Fibroblast of lung (primary cell): Measurements from ENCODE around the gene LAMC3. TPM values are rescaled to one million over a fixed set of nuclear protein-coding genes. Genes with fewer than 3 reads are reported as not detected.

Source experiments
- DNase-seq, 2 donors: peaks; one replicate each; pipeline versions ENCODE4 v3.0.0 to v3.0.0-alpha.2; 2010; ENCODE audit warnings: low read depth in 2 of 2
- H2AFZ ChIP-seq: 2 replicates; pipeline ENCODE4 v1.5.1; 2012; ENCODE audit warnings: low read length, control low read depth, inconsistent platforms
- H3K27ac ChIP-seq: 2 replicates; pipeline ENCODE4 v1.5.1; 2011; ENCODE audit warnings: low read length, control low read depth; ENCODE audit not compliant: insufficient read depth
- H3K27me3 ChIP-seq: 2 replicates; pipeline ENCODE4 v1.5.1; 2011; ENCODE audit warnings: mild to moderate bottlenecking, low read length; ENCODE audit not compliant: control insufficient read depth, insufficient read depth
- H3K36me3 ChIP-seq: 2 replicates; pipeline ENCODE4 v1.5.1; 2011; ENCODE audit warnings: low read length; ENCODE audit not compliant: control insufficient read depth, insufficient read depth
- H3K4me1 ChIP-seq: 2 replicates; pipeline ENCODE4 v1.5.1; 2011; ENCODE audit warnings: low read length; ENCODE audit not compliant: control insufficient read depth, insufficient read depth; ENCODE audit errors: extremely low read depth
- H3K4me2 ChIP-seq: 2 replicates; pipeline ENCODE4 v1.5.1; 2011; ENCODE audit warnings: low read length, control low read depth; ENCODE audit not compliant: insufficient read depth; ENCODE audit errors: extremely low read depth
- H3K4me3 ChIP-seq, 4 experiments: fragments of 200-600 bp in 1 of 4; sonication (generic) in 1 of 4; replicated peaks in 1 of 4; 2 replicates each; pipeline ENCODE4 v1.5.1; 2011 to 2016; ENCODE audit warnings: low read length in 4 of 4, low read depth in 3 of 4, mild to moderate bottlenecking in 3 of 4, control low read depth in 2 of 4, inconsistent platforms in 1 of 4, mixed read lengths in 1 of 4; ENCODE audit not compliant: insufficient read depth in 1 of 4; ENCODE audit errors: control extremely low read depth in 1 of 4
- H3K79me2 ChIP-seq: 2 replicates; pipeline ENCODE4 v1.5.1; 2012; ENCODE audit warnings: mild to moderate bottlenecking, low read length, inconsistent platforms; ENCODE audit not compliant: control insufficient read depth, insufficient read depth
- H3K9ac ChIP-seq: 2 replicates; pipeline ENCODE4 v1.5.1; 2011; ENCODE audit warnings: mild to moderate bottlenecking, low read length, control low read depth; ENCODE audit not compliant: insufficient read depth
- H3K9me3 ChIP-seq: 2 replicates; pipeline ENCODE4 v1.5.1; 2012; ENCODE audit warnings: low read depth, low read length; ENCODE audit not compliant: control insufficient read depth, insufficient read depth
- H4K20me1 ChIP-seq: 2 replicates; pipeline ENCODE4 v1.5.1; 2011; ENCODE audit warnings: low read length; ENCODE audit not compliant: control insufficient read depth, insufficient read depth; ENCODE audit errors: extremely low read depth
- EZH2 ChIP-seq: IDR thresholded peaks from 2 replicates; pipeline ENCODE4 v1.5.1; 2012; ENCODE audit warnings: low read length, control low read depth, mild to moderate bottlenecking; ENCODE audit errors: missing control alignments
- polyA plus RNA-seq, 2 donors: library from polyadenylated mRNA; depleted of rRNA in 1 of 2; stranded (reverse) in 1 of 2; unstranded in 1 of 2; fragments of >200 nt; gene quantifications; 2 replicates each; pipeline ENCODE4 v1.2.1, GENCODE V29; 2011 to 2012; ENCODE audit warnings: missing spikeins in 1 of 2
- total RNA-seq: library from RNA; depleted of rRNA; stranded (reverse); fragments of >200 nt; gene quantifications from 2 replicates; pipeline ENCODE4 v1.2.1, GENCODE V29; 2014
- TF ChIP-seq, protein P1 (sequence below), 2 donors: IDR thresholded peaks in 1 of 2; conservative IDR thresholded peaks in 1 of 2; 1 replicate in 1 of 2; 2 replicates in 1 of 2; pipeline ENCODE4 v1.5.1; 2011 to 2012; ENCODE audit warnings: low read length in 2 of 2, control low read depth in 1 of 2, inconsistent platforms in 1 of 2, low read depth in 1 of 2, mild to moderate bottlenecking in 1 of 2

LAMC3 gene
- total and polyA plus RNA-seq, 2 donors (not counting 1 experiment from before 2014, with no cell fraction given): 0.17 to 1.4 TPM

DNA sequence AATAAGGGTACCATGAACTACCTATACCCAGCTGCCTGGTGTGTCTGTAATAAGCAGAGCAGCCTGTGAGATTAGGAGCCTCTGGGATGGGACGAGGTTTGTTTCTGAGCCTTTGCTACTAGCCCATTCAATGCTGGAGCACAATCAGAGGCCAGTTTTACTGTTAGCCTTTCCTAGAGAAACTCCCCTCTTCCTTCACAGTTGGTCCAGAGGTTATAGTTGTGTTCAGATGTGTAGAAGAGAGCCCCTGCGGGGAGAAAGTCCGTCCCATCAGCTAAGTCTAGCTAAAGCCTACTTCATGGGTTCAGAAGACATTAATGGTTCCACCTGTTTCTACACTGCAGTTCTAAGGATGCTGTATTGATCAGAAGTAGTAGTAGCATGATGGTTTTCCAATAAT lies 133.2 kb downstream of the LAMC3 start:
- Histone ChIP-seq H3K27ac (no peak overlapping the region), H3K79me2 (no peaks in the 10 kb centered on the region), H3K4me3 (no peak overlapping the region), H3K4me2 (no peak overlapping the region), H3K4me1 (no peaks in the 10 kb centered on the region), H3K36me3 (peaks cover 13% of the 10 kb centered on the region), H3K9ac (no peak overlapping the region), H4K20me1 (no peaks in the 10 kb centered on the region), H3K27me3 (no peaks in the 10 kb centered on the region), H2AFZ (no peak overlapping the region), H3K9me3 (no peaks in the 10 kb centered on the region)
- TF ChIP-seq, protein P1, sequence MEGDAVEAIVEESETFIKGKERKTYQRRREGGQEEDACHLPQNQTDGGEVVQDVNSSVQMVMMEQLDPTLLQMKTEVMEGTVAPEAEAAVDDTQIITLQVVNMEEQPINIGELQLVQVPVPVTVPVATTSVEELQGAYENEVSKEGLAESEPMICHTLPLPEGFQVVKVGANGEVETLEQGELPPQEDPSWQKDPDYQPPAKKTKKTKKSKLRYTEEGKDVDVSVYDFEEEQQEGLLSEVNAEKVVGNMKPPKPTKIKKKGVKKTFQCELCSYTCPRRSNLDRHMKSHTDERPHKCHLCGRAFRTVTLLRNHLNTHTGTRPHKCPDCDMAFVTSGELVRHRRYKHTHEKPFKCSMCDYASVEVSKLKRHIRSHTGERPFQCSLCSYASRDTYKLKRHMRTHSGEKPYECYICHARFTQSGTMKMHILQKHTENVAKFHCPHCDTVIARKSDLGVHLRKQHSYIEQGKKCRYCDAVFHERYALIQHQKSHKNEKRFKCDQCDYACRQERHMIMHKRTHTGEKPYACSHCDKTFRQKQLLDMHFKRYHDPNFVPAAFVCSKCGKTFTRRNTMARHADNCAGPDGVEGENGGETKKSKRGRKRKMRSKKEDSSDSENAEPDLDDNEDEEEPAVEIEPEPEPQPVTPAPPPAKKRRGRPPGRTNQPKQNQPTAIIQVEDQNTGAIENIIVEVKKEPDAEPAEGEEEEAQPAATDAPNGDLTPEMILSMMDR (conservative IDR thresholded peaks at IDR 0.05 in 1 of 2, IDR thresholded peaks at IDR 0.05 in 1 of 2; ENCODE audit: low read depth in 1 of 2, low read length in 2 of 2): no peak
- TF ChIP-seq EZH2: no peak
- DNase-seq: no peak

Other genes starting within 250 kb of the LAMC3 start
- gene ABL1, start 173.9 kb upstream of the LAMC3 start, total RNA-seq: 47.8 and 65.4 TPM in 2 replicates
- 44.3 and 46.6 TPM in 2 replicates for gene ABL1, start 173.9 kb upstream of the LAMC3 start, polyA plus RNA-seq
- not detected in 2 replicates for gene QRFP, start 112.4 kb upstream of the LAMC3 start, total RNA-seq
- gene QRFP, start 112.4 kb upstream of the LAMC3 start, polyA plus RNA-seq: not detected in 2 replicates
- 7.3 and 9.8 TPM in 2 replicates for gene FIBCD1, start 69.9 kb upstream of the LAMC3 start, total RNA-seq
- gene FIBCD1, start 69.9 kb upstream of the LAMC3 start, polyA plus RNA-seq: 7.2 and 28.0 TPM in 2 replicates
- 0.51 and 3.3 TPM in 2 replicates for gene AIF1L, start 87.4 kb downstream of the LAMC3 start, total RNA-seq
- gene AIF1L, start 87.4 kb downstream of the LAMC3 start, polyA plus RNA-seq: 1.8 and 2.3 TPM in 2 replicates
- 8.7 and 12.2 TPM in 2 replicates for gene NUP214, start 116.4 kb downstream of the LAMC3 start, total RNA-seq
- gene NUP214, start 116.4 kb downstream of the LAMC3 start, polyA plus RNA-seq: 5.0 and 6.8 TPM in 2 replicates